ENCODE data around the gene ACAN.

DNA sequence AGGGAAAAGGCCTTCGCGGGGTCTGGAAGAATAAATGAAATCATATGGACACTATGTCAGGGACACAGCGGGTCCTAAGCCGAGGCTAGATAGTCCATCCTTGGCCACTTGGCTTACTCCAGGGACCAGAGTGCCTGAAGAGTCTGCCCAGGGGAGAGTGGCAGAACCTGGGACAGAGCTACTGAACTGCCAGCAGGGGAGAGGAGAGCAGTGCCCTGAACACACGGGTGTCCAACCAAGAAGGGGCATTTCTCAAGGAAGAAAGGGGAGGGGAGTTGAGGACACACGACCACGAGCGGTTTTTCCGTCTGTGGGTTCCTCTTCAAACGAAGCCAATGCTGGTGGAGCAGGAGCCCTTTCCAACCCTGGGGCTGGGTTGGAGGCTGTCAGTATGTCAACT lies 1.0 kb downstream of the ACAN start:
- TF ChIP-seq, protein P1, sequence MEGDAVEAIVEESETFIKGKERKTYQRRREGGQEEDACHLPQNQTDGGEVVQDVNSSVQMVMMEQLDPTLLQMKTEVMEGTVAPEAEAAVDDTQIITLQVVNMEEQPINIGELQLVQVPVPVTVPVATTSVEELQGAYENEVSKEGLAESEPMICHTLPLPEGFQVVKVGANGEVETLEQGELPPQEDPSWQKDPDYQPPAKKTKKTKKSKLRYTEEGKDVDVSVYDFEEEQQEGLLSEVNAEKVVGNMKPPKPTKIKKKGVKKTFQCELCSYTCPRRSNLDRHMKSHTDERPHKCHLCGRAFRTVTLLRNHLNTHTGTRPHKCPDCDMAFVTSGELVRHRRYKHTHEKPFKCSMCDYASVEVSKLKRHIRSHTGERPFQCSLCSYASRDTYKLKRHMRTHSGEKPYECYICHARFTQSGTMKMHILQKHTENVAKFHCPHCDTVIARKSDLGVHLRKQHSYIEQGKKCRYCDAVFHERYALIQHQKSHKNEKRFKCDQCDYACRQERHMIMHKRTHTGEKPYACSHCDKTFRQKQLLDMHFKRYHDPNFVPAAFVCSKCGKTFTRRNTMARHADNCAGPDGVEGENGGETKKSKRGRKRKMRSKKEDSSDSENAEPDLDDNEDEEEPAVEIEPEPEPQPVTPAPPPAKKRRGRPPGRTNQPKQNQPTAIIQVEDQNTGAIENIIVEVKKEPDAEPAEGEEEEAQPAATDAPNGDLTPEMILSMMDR (conservative IDR thresholded peaks at IDR 0.05; ENCODE audit: low read depth, low read length), result no peak
- TF ChIP-seq EZH2 (IDR thresholded peaks at IDR 0.05; ENCODE audit: borderline replicate concordance, low read depth, low read length, poor library complexity, severe bottlenecking), result no peak
